OCI-LY3 (cell line): ENCODE results near the gene SYNE2.

Experiments used
- H2AFZ ChIP-seq: fragments of 200-600, 300-600 bp; shearing (Covaris generic); 2 replicates; pipeline ENCODE4 v1.6.0; 2014; ENCODE audit warnings: antibody characterized with exemption, low read depth, low read length
- H3K27ac ChIP-seq: fragments of 200-600, 300-600 bp; sonication (generic); 2 replicates; pipeline ENCODE4 v1.5.1; 2014; ENCODE audit warnings: mild to moderate bottlenecking, low read length, moderate library complexity, mixed read lengths
- H3K27me3 ChIP-seq: fragments of 200-600, 300-600 bp; sonication (generic); 2 replicates; pipeline ENCODE4 v1.6.1; 2014; ENCODE audit warnings: low read depth, low read length, mixed read lengths
- H3K36me3 ChIP-seq: fragments of 200-600, 300-600 bp; sonication (generic); replicated peaks from 2 replicates; pipeline ENCODE3; 2014; ENCODE audit warnings: low read depth, low read length, mixed read lengths
- H3K4me1 ChIP-seq: fragments of 300-600, 200-600 bp; sonication (generic); 2 replicates; pipeline ENCODE4 v1.6.1; 2014; ENCODE audit warnings: low read length, mixed read lengths
- H3K4me2 ChIP-seq: fragments of 200-600, 300-600 bp; sonication (generic); 2 replicates; pipeline ENCODE4 v1.6.1; 2014; ENCODE audit warnings: low read length, mixed read lengths
- H3K4me3 ChIP-seq: fragments of 300-600, 200-600 bp; sonication (generic); 2 replicates; pipeline ENCODE4 v1.5.1; 2014; ENCODE audit warnings: antibody characterized with exemption, mild to moderate bottlenecking, low read length, moderate library complexity
- H3K79me2 ChIP-seq: fragments of 300-600, 200-600 bp; shearing (Covaris generic); 2 replicates; pipeline ENCODE4 v1.6.1; 2014; ENCODE audit warnings: mild to moderate bottlenecking, low read length, mixed read lengths
- H3K9ac ChIP-seq: fragments of 300-600, 200-600 bp; shearing (Covaris generic); 2 replicates; pipeline ENCODE4 v1.6.0; 2014; ENCODE audit warnings: mild to moderate bottlenecking, low read length, moderate library complexity
- H3K9me3 ChIP-seq: fragments of 200-600, 300-600 bp; shearing (Covaris generic); 2 replicates; pipeline ENCODE4 v1.6.1; 2014; ENCODE audit warnings: low read length, mixed read lengths; ENCODE audit not compliant: insufficient read depth
- H4K20me1 ChIP-seq: fragments of 200-600, 300-600 bp; sonication (generic); 2 replicates; pipeline ENCODE4 v1.6.1; 2016; ENCODE audit warnings: low read length, mixed read lengths; ENCODE audit not compliant: insufficient read depth
- CTCF ChIP-seq: fragments of 200-600, 300-600 bp; sonication (generic); IDR thresholded peaks from 2 replicates; pipeline ENCODE4 v1.5.1; 2014; ENCODE audit warnings: antibody characterized with exemption, low read length, low read depth
- EZH2phosphoT487 ChIP-seq: fragments of 200-600 bp; shearing (Covaris generic); IDR thresholded peaks from 2 replicates; pipeline ENCODE4 v1.6.1; 2018; ENCODE audit warnings: antibody characterized with exemption, mixed run types, low read depth

SYNE2 gene

GRCh38 chr14:64217834-64218233 lies 365.0 kb downstream of the SYNE2 start:
- TF ChIP-seq CTCF (no peak), EZH2phosphoT487 (no peak)
- Histone ChIP-seq H3K4me1 (peaks cover 27% of the 10 kb centered on the region), H3K9ac (peak overlapping the region; percentile 31; the same call in 1 of the 2 replicates), H3K27ac (peak overlapping the region; percentile 63), H4K20me1 (no peaks in the 10 kb centered on the region), H3K4me2 (peak overlapping the region; percentile 82), H3K27me3 (no peaks in the 10 kb centered on the region), H3K9me3 (no peaks in the 10 kb centered on the region), H3K79me2 (no peaks in the 10 kb centered on the region), H2AFZ (no peak overlapping the region), H3K36me3 (peaks cover 15% of the 10 kb centered on the region), H3K4me3 (peak overlapping the region; percentile 47)

- Histone ChIP-seq H3K27ac (peak overlapping the region; percentile 63), H3K4me1 (peaks cover 27% of the 10 kb centered on the region), H3K9me3 (no peaks in the 10 kb centered on the region), H4K20me1 (no peaks in the 10 kb centered on the region), H3K4me2 (peak overlapping the region; percentile 82), H3K4me3 (peak overlapping the region; percentile 47), H3K27me3 (no peaks in the 10 kb centered on the region), H3K36me3 (peaks cover 15% of the 10 kb centered on the region), H3K79me2 (no peaks in the 10 kb centered on the region), H3K9ac (peak overlapping the region; percentile 31), H2AFZ (no peak overlapping the region)
- TF ChIP-seq EZH2phosphoT487 (no peak), CTCF (no peak)
Observed at GRCh38 chr14:64218344-64219240, 365.8 kb downstream of the SYNE2 start.

GRCh38 chr14:64220056-64220455 lies 367.3 kb downstream of the SYNE2 start:
- Histone ChIP-seq H3K4me2 (no peak overlapping the region), H3K36me3 (peaks cover 15% of the 10 kb centered on the region), H3K9ac (no peak overlapping the region)

More at GRCh38 chr14:64220056-64220455, 367.3 kb downstream of the SYNE2 start:
- H4K20me1 ChIP-seq: no peaks in the 10 kb centered on the region
- no peak for TF ChIP-seq CTCF
- no peak for TF ChIP-seq EZH2phosphoT487
- no peaks in the 10 kb centered on the region for H3K9me3 ChIP-seq
- no peaks in the 10 kb centered on the region for H3K27me3 ChIP-seq
- no peak overlapping the region for H3K4me3 ChIP-seq
- H3K79me2 ChIP-seq: no peaks in the 10 kb centered on the region
- no peak overlapping the region for H3K27ac ChIP-seq
- H3K4me1 ChIP-seq: peaks cover 27% of the 10 kb centered on the region
- no peak overlapping the region for H2AFZ ChIP-seq
